ACC112 (cell line): ENCODE results near the gene DSTN.
"Not testable (repeated sequence)": the region's sequence is repeated elsewhere in the genome, so short reads cannot be mapped to it uniquely, and the experiment has no call there.

Experiments
- H2AFZ ChIP-seq: fragments of 200-600 bp; sonication (generic); one replicate; pipeline ENCODE4 v1.6.0; 2017; ENCODE audit warnings: antibody characterized with exemption, low read length; ENCODE audit not compliant: unreplicated experiment
- H3K27ac ChIP-seq: fragments of 200-600 bp; sonication (generic); 2 replicates; pipeline ENCODE4 v1.5.1; 2014; ENCODE audit warnings: low read depth, mild to moderate bottlenecking, antibody characterized with exemption, low read length, moderate library complexity
- H3K27me3 ChIP-seq: fragments of 200-600 bp; sonication (generic); 2 replicates; pipeline ENCODE4 v1.6.1; 2014; ENCODE audit warnings: mild to moderate bottlenecking, antibody characterized with exemption, low read length, moderate library complexity, mixed read lengths; ENCODE audit not compliant: insufficient read depth
- H3K36me3 ChIP-seq: fragments of 200-600 bp; sonication (generic); 2 replicates; pipeline ENCODE4 v1.6.1; 2016; ENCODE audit warnings: mild to moderate bottlenecking, antibody characterized with exemption, low read length, moderate library complexity, mixed read lengths; ENCODE audit not compliant: insufficient read depth
- H3K4me1 ChIP-seq: fragments of 200-600 bp; sonication (generic); one replicate; pipeline ENCODE4 v1.6.1; 2016; ENCODE audit warnings: low read length, mixed read lengths; ENCODE audit not compliant: insufficient read depth, unreplicated experiment, control insufficient read depth
- H3K4me3 ChIP-seq: fragments of 200-600 bp; sonication (generic); 2 replicates; pipeline ENCODE4 v1.5.1; 2014; ENCODE audit warnings: mild to moderate bottlenecking, low read depth, low read length
- H3K79me2 ChIP-seq: fragments of 200-600 bp; sonication (generic); one replicate; pipeline ENCODE4 v1.6.0; 2016; ENCODE audit warnings: low read length; ENCODE audit not compliant: control insufficient read depth, unreplicated experiment, insufficient read depth

The DSTN gene

DNA sequence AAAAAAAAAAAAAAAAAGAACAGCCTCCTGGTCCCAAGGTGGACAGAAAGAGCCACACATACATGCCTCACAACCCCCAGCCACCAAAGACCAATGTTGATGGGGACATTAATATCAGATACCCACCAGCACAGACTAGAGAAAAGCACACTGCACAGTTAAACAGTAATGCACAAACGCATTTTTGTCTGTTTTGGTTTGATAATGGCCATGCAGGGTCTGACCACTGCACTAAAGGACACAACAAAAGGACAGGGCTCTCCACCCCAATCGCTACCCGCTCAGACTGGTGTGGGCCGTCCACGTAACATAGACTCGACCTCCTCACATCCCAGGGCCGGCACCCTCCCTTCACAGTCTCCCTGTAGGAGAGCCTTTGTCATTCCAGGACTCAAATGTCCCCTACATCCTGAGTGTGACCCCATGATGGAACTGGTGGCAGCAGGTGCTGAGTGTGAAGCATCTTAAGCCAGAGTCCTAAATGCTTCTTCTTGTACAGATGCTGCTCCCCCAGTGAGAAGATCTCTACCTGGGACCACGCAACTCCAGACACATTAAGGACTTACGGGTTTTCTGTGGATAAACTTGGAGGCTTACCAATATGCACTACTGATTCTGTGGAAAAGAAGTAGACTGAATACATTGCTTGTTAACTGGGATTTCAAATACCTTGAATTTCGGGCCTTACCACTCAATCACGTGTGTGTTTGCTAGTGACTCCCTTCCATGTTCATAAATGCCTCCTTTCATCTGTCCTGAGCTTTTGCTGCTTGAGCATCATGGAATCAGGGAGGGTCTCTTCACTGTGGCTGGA lies 84.2 kb downstream of the DSTN start:
- peaks cover 92% of the 10 kb centered on the region for H3K79me2 ChIP-seq
- peaks cover 43% of the 10 kb centered on the region for H3K4me1 ChIP-seq
- H3K36me3 ChIP-seq: peaks cover 31% of the 10 kb centered on the region
- H3K27ac ChIP-seq: no peak overlapping the region
- no peaks in the 10 kb centered on the region for H3K27me3 ChIP-seq
- H2AFZ ChIP-seq: no peak overlapping the region
- H3K4me3 ChIP-seq: no peak overlapping the region

- no peak overlapping the region for H3K4me3 ChIP-seq
- H3K27ac ChIP-seq: peak overlapping the region; percentile 66
- peaks cover 92% of the 10 kb centered on the region for H3K79me2 ChIP-seq
- H2AFZ ChIP-seq: no peak overlapping the region
- peaks cover 35% of the 10 kb centered on the region for H3K36me3 ChIP-seq
- H3K4me1 ChIP-seq: peaks cover 43% of the 10 kb centered on the region
- no peaks in the 10 kb centered on the region for H3K27me3 ChIP-seq
These were observed 84.9 kb downstream of the DSTN start for GRCh38 chr20:17654649-17655285.

DNA sequence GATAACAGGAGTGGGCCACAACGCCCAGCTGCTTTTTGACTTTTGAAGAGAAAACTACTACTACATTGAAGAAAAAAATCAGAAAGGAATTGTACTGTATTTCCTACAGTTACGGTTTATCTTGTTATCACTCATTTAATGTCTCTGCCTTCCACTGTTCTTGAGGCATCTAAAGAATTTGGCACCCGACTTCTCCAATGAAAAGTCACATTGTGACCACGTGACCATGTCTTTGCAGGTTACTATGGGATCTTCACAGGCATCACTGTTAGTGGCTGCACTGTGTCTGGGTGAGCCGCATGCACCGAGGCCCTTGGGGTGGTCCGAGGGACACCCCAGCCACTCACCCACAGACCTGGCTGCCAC lies 85.4 kb downstream of the DSTN start:
- no peak overlapping the region for H2AFZ ChIP-seq
- peaks cover 92% of the 10 kb centered on the region for H3K79me2 ChIP-seq
- no peaks in the 10 kb centered on the region for H3K27me3 ChIP-seq
- peaks cover 40% of the 10 kb centered on the region for H3K4me1 ChIP-seq
- H3K4me3 ChIP-seq: no peak overlapping the region
- H3K36me3 ChIP-seq: peaks cover 40% of the 10 kb centered on the region
- H3K27ac ChIP-seq: peak overlapping the region; percentile 66

- H3K36me3 ChIP-seq: peaks cover 44% of the 10 kb centered on the region
- H3K4me1 ChIP-seq: peaks cover 36% of the 10 kb centered on the region
- no peaks in the 10 kb centered on the region for H3K27me3 ChIP-seq
- peak overlapping the region; percentile 66 for H3K27ac ChIP-seq
- peaks cover 92% of the 10 kb centered on the region for H3K79me2 ChIP-seq
- H2AFZ ChIP-seq: no peak overlapping the region
- no peak overlapping the region for H3K4me3 ChIP-seq
These were observed 86.1 kb downstream of the DSTN start for GRCh38 chr20:17655865-17656479.

- peaks cover 88% of the 10 kb centered on the region for H3K79me2 ChIP-seq
These were observed 87.4 kb downstream of the DSTN start for GRCh38 chr20:17657079-17657825.

GRCh38 chr20:17657898-17658647 lies 88.2 kb downstream of the DSTN start:
- Histone ChIP-seq H3K27ac (peak overlapping the region; percentile 2; the same call in 1 of the 2 replicates), H3K36me3 (peaks cover 44% of the 10 kb centered on the region), H3K27me3 (no peaks in the 10 kb centered on the region), H3K4me3 (no peak overlapping the region), H3K79me2 (peaks cover 87% of the 10 kb centered on the region), H3K4me1 (peaks cover 41% of the 10 kb centered on the region), H2AFZ (no peak overlapping the region)

More at GRCh38 chr20:17657079-17657825, 87.4 kb downstream of the DSTN start:
- no peak overlapping the region for H3K4me3 ChIP-seq
- H3K27me3 ChIP-seq: no peaks in the 10 kb centered on the region
- no peak overlapping the region for H2AFZ ChIP-seq
- peaks cover 34% of the 10 kb centered on the region for H3K4me1 ChIP-seq
- H3K36me3 ChIP-seq: peaks cover 44% of the 10 kb centered on the region
- peak overlapping the region; percentile 66 for H3K27ac ChIP-seq

GRCh38 chr20:17658648-17658993 lies 88.7 kb downstream of the DSTN start:
- H3K4me3 ChIP-seq: no peak overlapping the region
- no peak overlapping the region for H3K27ac ChIP-seq
- H3K4me1 ChIP-seq: peaks cover 47% of the 10 kb centered on the region
- peaks cover 44% of the 10 kb centered on the region for H3K36me3 ChIP-seq
- no peak overlapping the region for H2AFZ ChIP-seq
- no peaks in the 10 kb centered on the region for H3K27me3 ChIP-seq
- H3K79me2 ChIP-seq: peaks cover 89% of the 10 kb centered on the region

GRCh38 chr20:17659344-17659743 lies 89.5 kb downstream of the DSTN start:
- Histone ChIP-seq H3K36me3 (peaks cover 38% of the 10 kb centered on the region), H3K79me2 (peaks cover 89% of the 10 kb centered on the region), H3K4me1 (peaks cover 54% of the 10 kb centered on the region)
- not testable (repeated sequence) for H2AFZ ChIP-seq, H3K27me3 ChIP-seq, H3K27ac ChIP-seq, H3K4me3 ChIP-seq
